ENCODE measurements around the gene DEPDC5.

- TF ChIP-seq ZNF274 (IDR thresholded peaks at IDR 0.05; ENCODE audit: low read depth, low read length) (no peak), YY1 (IDR thresholded peaks at IDR 0.05; ENCODE audit: insufficient read depth, insufficient read length) (no peak)
These were observed 202.5 kb downstream of the DEPDC5 start for GRCh38 chr22:31956360-31956759.

All from NT2/D1 (cell line).